ENCODE results near the gene UBE2L3.

The UBE2L3 gene

GRCh38 chr22:21669026-21669425, 101.5 kb downstream of the UBE2L3 start:
- DNase-seq (ENCODE audit: low spot score), result no peak

DNA sequence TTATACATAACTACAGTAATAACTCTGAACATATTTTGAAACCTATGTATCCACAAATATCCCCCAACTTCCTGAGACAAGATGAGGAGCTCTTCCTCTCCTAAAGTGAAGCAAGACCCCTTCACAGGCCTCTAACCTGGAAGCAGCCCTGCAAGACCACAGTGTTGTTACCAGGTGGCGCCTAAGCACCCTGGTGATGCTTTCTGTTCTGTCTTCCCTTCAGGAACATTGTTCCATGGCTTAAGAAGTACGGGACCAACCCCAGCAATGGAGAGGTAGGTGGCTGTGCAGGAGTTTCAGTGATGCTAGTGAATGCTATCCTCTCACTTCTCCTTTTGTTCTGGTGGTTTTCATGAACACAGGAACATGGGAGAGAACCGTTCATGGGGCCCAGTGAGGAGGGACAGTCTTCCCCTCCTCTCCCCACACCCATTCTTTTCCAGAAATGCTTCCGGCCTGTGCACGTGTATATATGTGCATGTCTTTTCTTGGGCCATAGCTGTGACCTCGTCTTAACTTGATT, 104.7 kb downstream of the UBE2L3 start:
- no peak for DNase-seq (ENCODE audit: low spot score)

Small RNA genes within 50 kb of the gene (small RNA-seq; reads per million reads assigned to genes)
- gene MIR301B, result 43.1 to 603 reads per million in 2 experiments
- 0 reads per million in 2 experiments for gene RF00492
- gene RN7SKP221, result 0 reads per million in 2 experiments

Measured in SK-N-DZ (cell line).